Measurements from ENCODE around the gene BAZ2A. TPM values are rescaled to one million over a fixed set of nuclear protein-coding genes. Genes with fewer than 3 reads are reported as not detected.

The BAZ2A gene
- total RNA-seq, 1 experiment from 2014 or later = 106 TPM

- ATAC-seq = peak; percentile 46; the same call in 1 of the 2 replicates
- Histone ChIP-seq H3K9me2 (ENCODE audit: insufficient read depth) (no peaks in the 10 kb centered on the region), H3K4me2 (ENCODE audit: low read length) (no peak overlapping the region), H3K36me3 (ENCODE audit: control insufficient read depth in 1 of 2, insufficient read depth in 2 of 2, low read length in 2 of 2) (peaks cover 0 to 13% of the 10 kb centered on the region in 2 experiments; a peak in 1 of 4 replicates), H3K9ac (ENCODE audit: low read length) (no peak overlapping the region), H3K27me3 (ENCODE audit: insufficient read depth, low read length) (no peaks in the 10 kb centered on the region), H3K4me3 (replicated peaks in 1 of 2; ENCODE audit: low read depth in 1 of 2, low read length in 2 of 2) (no peak overlapping the region), H3K4me1 (ENCODE audit: control insufficient read depth in 1 of 2, insufficient read depth in 2 of 2, low read length in 2 of 2) (peaks cover 4 to 6% of the 10 kb centered on the region in 2 experiments; a peak in 3 of 4 replicates), H3K79me2 (ENCODE audit: insufficient read depth, low read length) (no peaks in the 10 kb centered on the region), H2AFZ (ENCODE audit: low read depth, low read length, poor library complexity, severe bottlenecking) (no peak overlapping the region), H4K20me1 (ENCODE audit: insufficient read depth) (no peaks in the 10 kb centered on the region), H3K9me3 (ENCODE audit: control insufficient read depth in 1 of 2, insufficient read depth in 1 of 2, low read depth in 1 of 2, low read length in 2 of 2) (no peaks in the 10 kb centered on the region), H3K27ac (ENCODE audit: low read depth, low read length) (no peak overlapping the region)
- ChIA-PET CTCF (interaction anchor here (1.0 kb wide), 1 partner anchor 67 kb away, joined by 3 read pairs; no protein-coding TSS in a partner anchor), POLR2A (no interaction called here), RAD21 (ENCODE audit: low non-redundant PET in 1 of 2, low total read pairs in 2 of 2, uncharacterized antibody in 2 of 2, unreplicated experiment in 2 of 2) (no interaction called here)
- BruUV-seq (replicated peaks) = no TSS peak
- no peak for DNase-seq (ENCODE audit: low read depth, low spot score)
- TF ChIP-seq REST (IDR thresholded peaks at IDR 0.05; ENCODE audit: low read depth) = no peak
- TF ChIP-seq MAX (IDR thresholded peaks at IDR 0.05) = no peak
- no peak for TF ChIP-seq SP1 (IDR thresholded peaks at IDR 0.05; ENCODE audit: low read depth)
- TF ChIP-seq ATF3 (IDR thresholded peaks at IDR 0.05) = no peak
- TF ChIP-seq POLR2A (IDR thresholded peaks at IDR 0.05; ENCODE audit: borderline replicate concordance, extremely low read depth, insufficient read depth, insufficient read length) = no peak
- TF ChIP-seq FOSL1 (IDR thresholded peaks at IDR 0.05; ENCODE audit: low read depth) = no peak
- no peak for TF ChIP-seq ZNF274 (IDR thresholded peaks at IDR 0.05; ENCODE audit: low read depth, low read length)
- no peak for TF ChIP-seq EGR1 (IDR thresholded peaks at IDR 0.05; ENCODE audit: low read depth)
- TF ChIP-seq CTCF (IDR thresholded peaks at IDR 0.05 in 2 of 3, conservative IDR thresholded peaks at IDR 0.05 in 1 of 3; ENCODE audit: borderline replicate concordance in 1 of 3, insufficient read depth in 1 of 3, low read depth in 2 of 3, low read length in 2 of 3) = no peak
- TF ChIP-seq POLR2AphosphoS5 (IDR thresholded peaks at IDR 0.05; ENCODE audit: low read depth, low read length) = no peak
- no peak for TF ChIP-seq TCF7L2 (IDR thresholded peaks at IDR 0.05; ENCODE audit: borderline replicate concordance, extremely low read depth, insufficient read depth, insufficient read length)
- intact Hi-C loops (cut with micrococcal nuclease) = no loop called here
Measured at GRCh38 chr12:56581418-56582145, 48.5 kb downstream of the BAZ2A start.
